ENCODE measurements around the gene LRRC47. TPM values are rescaled to one million over a fixed set of nuclear protein-coding genes. Genes with fewer than 3 reads are reported as not detected.

Gene LRRC47
- polyA plus RNA-seq, 1 donor from 2014 or later, result 59.2 TPM

- TF ChIP-seq EZH2 (IDR thresholded peaks at IDR 0.05; ENCODE audit: borderline replicate concordance, insufficient read depth, low read length, poor library complexity, severe bottlenecking) (no peak), RAD21 (conservative IDR thresholded peaks at IDR 0.05) (no peak)
- Histone ChIP-seq H3K9me2 (ENCODE audit: insufficient read depth, low read length) (no peaks in the 10 kb centered on the region), H3K4me3 (ENCODE audit: low read length) (no peak overlapping the region), H3K27ac (ENCODE audit: low read length) (no peak overlapping the region), H3K79me2 (replicated peaks; ENCODE audit: insufficient read depth, low read length) (no peaks in the 10 kb centered on the region), H4K20me1 (ENCODE audit: insufficient read depth) (no peaks in the 10 kb centered on the region), H2AFZ (ENCODE audit: low read depth, low read length) (no peak overlapping the region), H3F3A (ENCODE audit: insufficient read depth, low read length, poor library complexity, severe bottlenecking) (no peaks in the 10 kb centered on the region), H3K27me3 (ENCODE audit: insufficient read depth, low read depth, low read length) (peaks cover 4% of the 10 kb centered on the region), H3K9ac (ENCODE audit: low read length) (no peak overlapping the region), H3K36me3 (ENCODE audit: insufficient read depth, low read length) (no peaks in the 10 kb centered on the region), H3K9me3 (ENCODE audit: low read length) (no peaks in the 10 kb centered on the region), H3K4me2 (ENCODE audit: low read length) (no peak overlapping the region)
Observed at GRCh38 chr1:3776231-3776961, 19.9 kb downstream of the LRRC47 start.

GRCh38 chr1:3775490-3776230 lies 20.6 kb downstream of the LRRC47 start:
- Histone ChIP-seq H4K20me1 (ENCODE audit: insufficient read depth) (no peaks in the 10 kb centered on the region), H3K27ac (ENCODE audit: low read length) (no peak overlapping the region), H3K36me3 (ENCODE audit: insufficient read depth, low read length) (no peaks in the 10 kb centered on the region), H3K9ac (ENCODE audit: low read length) (no peak overlapping the region), H3K9me3 (ENCODE audit: low read length) (no peaks in the 10 kb centered on the region), H3K9me2 (ENCODE audit: insufficient read depth, low read length) (no peaks in the 10 kb centered on the region), H3F3A (ENCODE audit: insufficient read depth, low read length, poor library complexity, severe bottlenecking) (no peaks in the 10 kb centered on the region), H3K4me3 (ENCODE audit: low read length) (no peak overlapping the region), H3K79me2 (replicated peaks; ENCODE audit: insufficient read depth, low read length) (no peaks in the 10 kb centered on the region), H2AFZ (ENCODE audit: low read depth, low read length) (no peak overlapping the region), H3K27me3 (ENCODE audit: insufficient read depth, low read depth, low read length) (peaks cover 4% of the 10 kb centered on the region), H3K4me2 (ENCODE audit: low read length) (no peak overlapping the region)
- TF ChIP-seq EP300 (conservative IDR thresholded peaks at IDR 0.05; ENCODE audit: poor library complexity, severe bottlenecking) (no peak), MXI1 (conservative IDR thresholded peaks at IDR 0.05; ENCODE audit: poor library complexity, severe bottlenecking) (no peak), CTCF (IDR thresholded peaks at IDR 0.05; ENCODE audit: poor library complexity, severe bottlenecking) (peak; percentile 30), TAF1 (IDR thresholded peaks at IDR 0.05; ENCODE audit: low read depth) (no peak)

GRCh38 chr1:3774946-3775489 lies 21.3 kb downstream of the LRRC47 start:
- no peaks in the 10 kb centered on the region for H3K79me2 ChIP-seq (replicated peaks; ENCODE audit: insufficient read depth, low read length)
- no peaks in the 10 kb centered on the region for H3F3A ChIP-seq (ENCODE audit: insufficient read depth, low read length, poor library complexity, severe bottlenecking)
- H3K36me3 ChIP-seq (ENCODE audit: insufficient read depth, low read length), result no peaks in the 10 kb centered on the region
- H3K4me3 ChIP-seq (ENCODE audit: low read length), result no peak overlapping the region
- peaks cover 4% of the 10 kb centered on the region for H3K27me3 ChIP-seq (ENCODE audit: insufficient read depth, low read depth, low read length)
- no peaks in the 10 kb centered on the region for H3K9me2 ChIP-seq (ENCODE audit: insufficient read depth, low read length)
- no peak overlapping the region for H3K9ac ChIP-seq (ENCODE audit: low read length)
- TF ChIP-seq RAD21 (conservative IDR thresholded peaks at IDR 0.05) (no peak), REST (IDR thresholded peaks at IDR 0.05; ENCODE audit: borderline replicate concordance) (no peak), TAF1 (IDR thresholded peaks at IDR 0.05; ENCODE audit: low read depth) (no peak), EP300 (conservative IDR thresholded peaks at IDR 0.05; ENCODE audit: poor library complexity, severe bottlenecking) (no peak), EZH2 (IDR thresholded peaks at IDR 0.05; ENCODE audit: borderline replicate concordance, insufficient read depth, low read length, poor library complexity, severe bottlenecking) (no peak), SMC3 (conservative IDR thresholded peaks at IDR 0.05; ENCODE audit: poor library complexity) (no peak), POLR2AphosphoS5 (IDR thresholded peaks at IDR 0.05) (no peak), CTCF (IDR thresholded peaks at IDR 0.05; ENCODE audit: poor library complexity, severe bottlenecking) (no peak), MXI1 (conservative IDR thresholded peaks at IDR 0.05; ENCODE audit: poor library complexity, severe bottlenecking) (no peak)
- no peak overlapping the region for H3K27ac ChIP-seq (ENCODE audit: low read length)
- no peaks in the 10 kb centered on the region for H4K20me1 ChIP-seq (ENCODE audit: insufficient read depth)
- no peak overlapping the region for H3K4me2 ChIP-seq (ENCODE audit: low read length)
- H3K9me3 ChIP-seq (ENCODE audit: low read length), result no peaks in the 10 kb centered on the region
- H2AFZ ChIP-seq (ENCODE audit: low read depth, low read length), result no peak overlapping the region

Data from neural cell (in vitro differentiated cells).